ENCODE measurements around the gene NACA.

DNA sequence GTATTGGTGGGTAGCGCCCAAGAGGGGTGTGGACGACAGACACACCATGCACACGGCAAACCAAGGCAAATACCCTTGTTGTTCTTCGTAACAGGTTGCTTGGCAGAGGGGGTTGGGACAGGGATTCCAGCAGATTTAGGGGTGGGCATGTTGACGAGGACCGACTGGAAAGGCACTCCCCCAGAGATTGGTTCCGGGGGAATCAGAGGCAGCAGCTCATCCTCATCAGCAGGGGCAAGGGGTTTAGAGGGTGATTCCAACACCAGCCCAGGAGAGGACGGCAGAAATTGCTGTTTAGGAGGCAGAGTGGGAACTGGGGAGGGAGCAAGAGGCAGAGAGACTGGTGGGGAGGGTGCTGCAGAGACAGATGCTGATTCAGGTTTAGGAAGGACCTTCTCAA is 9.3 kb downstream of the NACA start:
- no peak for TF ChIP-seq POLR2A (IDR thresholded peaks at IDR 0.05)
- TF ChIP-seq, protein P1, sequence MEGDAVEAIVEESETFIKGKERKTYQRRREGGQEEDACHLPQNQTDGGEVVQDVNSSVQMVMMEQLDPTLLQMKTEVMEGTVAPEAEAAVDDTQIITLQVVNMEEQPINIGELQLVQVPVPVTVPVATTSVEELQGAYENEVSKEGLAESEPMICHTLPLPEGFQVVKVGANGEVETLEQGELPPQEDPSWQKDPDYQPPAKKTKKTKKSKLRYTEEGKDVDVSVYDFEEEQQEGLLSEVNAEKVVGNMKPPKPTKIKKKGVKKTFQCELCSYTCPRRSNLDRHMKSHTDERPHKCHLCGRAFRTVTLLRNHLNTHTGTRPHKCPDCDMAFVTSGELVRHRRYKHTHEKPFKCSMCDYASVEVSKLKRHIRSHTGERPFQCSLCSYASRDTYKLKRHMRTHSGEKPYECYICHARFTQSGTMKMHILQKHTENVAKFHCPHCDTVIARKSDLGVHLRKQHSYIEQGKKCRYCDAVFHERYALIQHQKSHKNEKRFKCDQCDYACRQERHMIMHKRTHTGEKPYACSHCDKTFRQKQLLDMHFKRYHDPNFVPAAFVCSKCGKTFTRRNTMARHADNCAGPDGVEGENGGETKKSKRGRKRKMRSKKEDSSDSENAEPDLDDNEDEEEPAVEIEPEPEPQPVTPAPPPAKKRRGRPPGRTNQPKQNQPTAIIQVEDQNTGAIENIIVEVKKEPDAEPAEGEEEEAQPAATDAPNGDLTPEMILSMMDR (IDR thresholded peaks at IDR 0.05), result no peak
- no peak for TF ChIP-seq POLR2AphosphoS5 (IDR thresholded peaks at IDR 0.05; ENCODE audit: insufficient read depth in 1 of 2, low read depth in 1 of 2)

All from vagina (tissue), 2 donors.